Measurements from ENCODE around the gene GABRA6. TPM values are rescaled to one million over a fixed set of nuclear protein-coding genes. Genes with fewer than 3 reads are reported as not detected.
A peak's percentile ranks its signal among the peaks of the same experiment; 100 is the strongest.

Gene GABRA6
- total RNA-seq, 2 donors from 2014 or later = not detected

DNA sequence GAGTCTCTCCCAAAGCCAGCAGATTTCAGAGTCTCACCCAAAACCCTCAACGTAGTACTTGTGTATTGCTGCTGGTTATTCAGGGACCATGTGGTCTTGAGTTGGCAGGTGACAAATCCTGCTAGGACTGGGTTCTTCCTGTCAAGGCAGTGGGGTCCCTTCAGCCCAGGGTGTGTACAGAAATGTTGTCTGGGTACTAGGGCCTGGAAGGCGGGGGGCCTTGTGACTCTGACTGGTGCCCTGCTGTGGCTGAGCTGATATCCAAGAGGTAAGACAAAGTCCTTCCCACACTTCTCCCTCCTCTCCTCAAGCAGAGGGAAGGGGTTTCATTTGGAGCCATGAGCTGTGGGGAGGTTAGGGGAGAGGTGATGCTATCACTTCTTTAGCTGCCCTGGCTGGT is 58.8 kb downstream of the GABRA6 start:
- Histone ChIP-seq H3K4me3 (ENCODE audit: low read length) (no peak overlapping the region), H3K9ac (ENCODE audit: extremely low read depth, low read length, poor library complexity, severe bottlenecking) (no peak overlapping the region), H3K27me3 (ENCODE audit: control insufficient read depth, insufficient read depth, low read length, poor library complexity, severe bottlenecking) (no peaks in the 10 kb centered on the region), H3K9me3 (ENCODE audit: control insufficient read depth, low read length) (no peaks in the 10 kb centered on the region), H3K36me3 (ENCODE audit: control insufficient read depth, insufficient read depth, low read length) (no peaks in the 10 kb centered on the region), H3K27ac (ENCODE audit: low read depth, low read length) (no peak overlapping the region), H3K4me1 (ENCODE audit: control insufficient read depth, insufficient read depth, low read length) (no peaks in the 10 kb centered on the region)
- no peak for TF ChIP-seq CTCF (conservative IDR thresholded peaks at IDR 0.05)
- Mint-ChIP-seq H3K27me3 (ENCODE audit: insufficient read depth) (no peaks in the 10 kb centered on the region), H3K27ac (no peak overlapping the region), H3K36me3 (ENCODE audit: low read depth) (no peaks in the 10 kb centered on the region), H3K9me3 (peaks cover 2% of the 10 kb centered on the region), H3K4me3 (no peak overlapping the region), H3K4me1 (no peaks in the 10 kb centered on the region)
- no peak for DNase-seq
- 86% methylated on average over 2 of the region's 2 CpGs; no CpG with 5 or more reads in 1 of the 2 experiments for WGBS, 2 experiments (ENCODE audit: insufficient coverage in 1 of 2, insufficient read length in 1 of 2)

- no peaks in the 10 kb centered on the region for H3K4me1 ChIP-seq (ENCODE audit: control insufficient read depth, insufficient read depth, low read length)
- peaks cover 2% of the 10 kb centered on the region for H3K9me3 Mint-ChIP-seq
- WGBS, 2 experiments (ENCODE audit: insufficient coverage in 1 of 2, insufficient read length in 1 of 2) = 0 to 46% methylated on average over 1 to 2 of the region's 3 CpGs
- no peaks in the 10 kb centered on the region for H3K27me3 ChIP-seq (ENCODE audit: control insufficient read depth, insufficient read depth, low read length, poor library complexity, severe bottlenecking)
- no peak for TF ChIP-seq CTCF (conservative IDR thresholded peaks at IDR 0.05)
- H3K9ac ChIP-seq (ENCODE audit: extremely low read depth, low read length, poor library complexity, severe bottlenecking) = no peak overlapping the region
- H3K27me3 Mint-ChIP-seq (ENCODE audit: insufficient read depth) = no peaks in the 10 kb centered on the region
- no peaks in the 10 kb centered on the region for H3K9me3 ChIP-seq (ENCODE audit: control insufficient read depth, low read length)
- H3K4me3 Mint-ChIP-seq = no peak overlapping the region
- H3K36me3 Mint-ChIP-seq (ENCODE audit: low read depth) = no peaks in the 10 kb centered on the region
- no peak overlapping the region for H3K27ac Mint-ChIP-seq
- H3K4me1 Mint-ChIP-seq = no peaks in the 10 kb centered on the region
- H3K4me3 ChIP-seq (ENCODE audit: low read length) = no peak overlapping the region
- no peak for DNase-seq
- H3K36me3 ChIP-seq (ENCODE audit: control insufficient read depth, insufficient read depth, low read length) = no peaks in the 10 kb centered on the region
- H3K27ac ChIP-seq (ENCODE audit: low read depth, low read length) = no peak overlapping the region
These were observed 59.9 kb downstream of the GABRA6 start for GRCh38 chr5:161745392-161745791.

- H3K4me1 Mint-ChIP-seq = no peaks in the 10 kb centered on the region
These were observed 65.7 kb downstream of the GABRA6 start for GRCh38 chr5:161751265-161751664.

More at GRCh38 chr5:161751265-161751664, 65.7 kb downstream of the GABRA6 start:
- Histone ChIP-seq H3K9me3 (ENCODE audit: control insufficient read depth, low read length) (no peaks in the 10 kb centered on the region), H3K4me3 (ENCODE audit: low read length) (no peak overlapping the region), H3K36me3 (ENCODE audit: control insufficient read depth, insufficient read depth, low read length) (no peaks in the 10 kb centered on the region), H3K9ac (ENCODE audit: extremely low read depth, low read length, poor library complexity, severe bottlenecking) (no peak overlapping the region), H3K4me1 (ENCODE audit: control insufficient read depth, insufficient read depth, low read length) (no peaks in the 10 kb centered on the region), H3K27me3 (ENCODE audit: control insufficient read depth, insufficient read depth, low read length, poor library complexity, severe bottlenecking) (no peaks in the 10 kb centered on the region), H3K27ac (ENCODE audit: low read depth, low read length) (no peak overlapping the region)
- DNase-seq = peak; percentile 61
- 84 to 92% methylated on average over 4 to 10 of the region's 10 CpGs for WGBS, 2 experiments (ENCODE audit: insufficient coverage in 1 of 2, insufficient read length in 1 of 2)
- Mint-ChIP-seq H3K36me3 (ENCODE audit: low read depth) (no peaks in the 10 kb centered on the region), H3K4me3 (no peak overlapping the region), H3K27ac (no peak overlapping the region), H3K9me3 (peaks cover 2% of the 10 kb centered on the region), H3K27me3 (ENCODE audit: insufficient read depth) (no peaks in the 10 kb centered on the region)
- peak; percentile 19 for TF ChIP-seq CTCF (conservative IDR thresholded peaks at IDR 0.05)

Other genes starting within 250 kb of the GABRA6 start
- gene GABRB2, start 139.0 kb upstream of the GABRA6 start, total RNA-seq = 1 to 10 TPM in 1 of 2 donors, under 1 TPM in 1; 0.77 to 2.5 TPM
- under 1 TPM in 1 of 2 donors, not detected in 1; 0.33 TPM for gene GABRA1, start 162.4 kb downstream of the GABRA6 start, total RNA-seq